ENCODE data around the gene DCC. TPM values are rescaled to one million over a fixed set of nuclear protein-coding genes. Genes with fewer than 3 reads are reported as not detected.

The DCC gene
- polyA plus RNA-seq, 1 experiment = 0.67 TPM

GRCh38 chr18:53567929-53568574 lies 1228.1 kb downstream of the DCC start:
- no peaks in the 10 kb centered on the region for H3K27me3 ChIP-seq (ENCODE audit: control insufficient read depth, insufficient read depth, low read length)
- POLR2A ChIA-PET = no interaction called here
- H3K9me3 ChIP-seq (ENCODE audit: control insufficient read depth, insufficient read depth, low read length) = no peaks in the 10 kb centered on the region
- no peak overlapping the region for H3K27ac ChIP-seq (ENCODE audit: low read depth, low read length)
- TF ChIP-seq CTCF (IDR thresholded peaks at IDR 0.05; ENCODE audit: low read depth, low read length) = peak; percentile 55
- CTCF ChIA-PET = interaction anchor here (0.7 to 2.1 kb wide), 4 partner anchors 534 to 560 kb away, joined by 5 to 15 read pairs (median 6); no protein-coding TSS in a partner anchor
- no peak overlapping the region for H3K4me3 ChIP-seq (ENCODE audit: low read depth, low read length)
- DNase-seq (ENCODE audit: low read depth, low spot score) = no peak

Small RNAs within 50 kb of the gene (small RNA-seq; reads per million reads assigned to genes)
- gene AC011155.1 (ENCODE audit: insufficient read length, low read depth) (not detected), gene MIR4528 (ENCODE audit: insufficient read length, low read depth) (not detected)

Data from AG04450 (cell line).